DMS53 treated with DMSO at 0.1 percent for 48 hours (cell line): ENCODE data around the gene NF1.

Experiments used
- DNase-seq: peaks from one replicate; lab custom pipeline; 2025; ENCODE audit not compliant: unreplicated experiment; lab: John Stamatoyannopoulos, UW

NF1 gene

GRCh38 chr17:31418773-31419350 lies 324.1 kb downstream of the NF1 start:
- DNase-seq: no peak

- DNase-seq: no peak
These were observed 327.7 kb downstream of the NF1 start for GRCh38 chr17:31422443-31422842.

DNA sequence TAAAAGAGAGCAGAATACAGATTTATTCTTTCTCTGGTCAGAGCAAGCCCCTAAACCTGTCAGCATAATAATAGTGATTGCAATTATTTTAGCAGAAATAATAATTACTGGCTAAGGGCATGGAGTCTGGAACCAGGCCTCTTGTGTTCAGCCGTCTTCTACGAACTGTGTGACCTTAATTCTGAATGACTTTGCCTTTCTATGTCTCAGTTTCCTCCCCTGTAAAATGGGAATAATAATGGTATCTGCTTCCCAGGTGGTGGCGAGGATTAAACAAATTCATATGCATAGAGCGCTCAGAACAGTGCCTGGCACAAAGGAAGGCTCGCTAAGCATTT lies 330.1 kb downstream of the NF1 start:
- DNase-seq: no peak

DNA sequence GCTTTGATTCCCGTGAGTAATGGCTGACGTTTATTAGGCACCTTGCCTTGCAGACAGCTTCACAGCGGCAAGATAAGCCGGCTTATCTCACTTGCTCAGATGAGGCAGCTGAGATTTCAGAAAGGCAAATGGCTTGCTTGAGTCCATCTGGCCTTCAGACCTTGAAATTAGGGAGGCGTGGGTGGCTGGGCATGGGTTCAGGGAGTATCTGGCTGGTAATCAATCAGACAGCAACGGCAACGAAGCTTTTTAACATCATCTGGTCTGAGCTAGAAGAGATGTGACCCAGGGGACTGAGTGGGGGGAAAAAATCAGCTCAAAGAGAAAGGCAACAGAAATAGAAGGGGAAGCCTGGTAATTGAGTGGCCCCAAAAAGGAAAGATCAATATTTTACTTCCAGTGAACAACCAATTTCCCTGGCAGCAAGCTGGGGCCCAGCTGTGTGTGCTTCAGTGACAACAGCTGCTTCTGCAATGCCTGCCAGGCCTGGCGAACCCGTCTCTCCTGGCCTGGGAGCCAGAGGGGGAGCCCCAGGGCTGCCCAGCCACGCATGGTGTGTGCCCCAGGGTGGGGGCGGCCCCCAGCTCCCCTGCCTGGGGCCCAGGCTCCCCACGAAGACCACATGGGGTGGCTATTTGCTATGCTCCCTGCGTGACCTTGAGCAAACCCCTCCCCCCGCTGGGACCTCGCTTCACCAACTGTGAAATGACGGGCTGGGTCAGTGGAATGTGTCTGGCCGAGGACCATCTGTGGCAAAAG lies 330.7 kb downstream of the NF1 start:
- DNase-seq: no peak
